HEK293T (cell line): ENCODE results near the gene TTYH2.

ENCODE experiments used
- BHLHE40 ChIP-seq: fragments of 450-650 bp; IDR thresholded peaks from 2 replicates; pipeline ENCODE4 v1.6.1; 2016; ENCODE audit warnings: mild to moderate bottlenecking, moderate library complexity, borderline replicate concordance
- ELF4 ChIP-seq: fragments of 450-650 bp; IDR thresholded peaks from 2 replicates; pipeline ENCODE4 v1.6.1; 2017; ENCODE audit warnings: antibody characterized with exemption
- TARDBP ChIP-seq: fragments of 450-650 bp; IDR thresholded peaks from 2 replicates; pipeline ENCODE4 v1.6.1; 2016

GRCh38 chr17:74181341-74181740 is 32.0 kb upstream of the TTYH2 start:
- no peak for TF ChIP-seq TARDBP
- TF ChIP-seq BHLHE40, result no peak
- no peak for TF ChIP-seq ELF4
